Measurements from ENCODE around the gene ROBO2.

- TF ChIP-seq POLR2A (IDR thresholded peaks at IDR 0.05) (no peak), CTCF (IDR thresholded peaks at IDR 0.05 in 8 of 11, conservative IDR thresholded peaks at IDR 0.05 in 3 of 11) (no peak)
These were observed 612.7 kb downstream of the ROBO2 start for GRCh38 chr3:77652624-77653023.
